ENCODE measurements around the gene RIPPLY2. TPM values are rescaled to one million over a fixed set of nuclear protein-coding genes. Genes with fewer than 3 reads are reported as not detected.

The RIPPLY2 gene
- total and polyA plus RNA-seq, 9 of the 15 experiments (the other 6 are each of a cell fraction or from before 2014, with no cell fraction given): not detected

GRCh38 chr6:83803492-83803891, 49.7 kb upstream of the RIPPLY2 start (continued):
- TF ChIP-seq NRF1 (conservative IDR thresholded peaks at IDR 0.05 in 1 of 2, IDR thresholded peaks at IDR 0.05 in 1 of 2): peak; percentile 43 to 55; a peak in 3 of 4 replicates
- TF ChIP-seq SOX6 (IDR thresholded peaks at IDR 0.05): peak; percentile 41; the same call in 1 of the 2 replicates

- Histone ChIP-seq H3K27ac (ENCODE audit: extremely low read depth, low read depth, low read length) (no peak overlapping the region), H3K4me1 (replicated peaks in 1 of 2; ENCODE audit: control insufficient read depth in 2 of 2, insufficient read depth in 2 of 2, low read length in 2 of 2) (no peaks in the 10 kb centered on the region; a peak in 1 of 5 replicates), H3K4me3 (no peak overlapping the region), H3K79me2 (ENCODE audit: control insufficient read depth, insufficient read depth, low read length) (no peaks in the 10 kb centered on the region), H3K9me1 (ENCODE audit: control insufficient read depth, insufficient read depth, low read length) (no peaks in the 10 kb centered on the region), H3K9ac (ENCODE audit: insufficient read depth in 1 of 2, low read depth in 2 of 2, low read length in 2 of 2) (no peak overlapping the region), H2AFZ (ENCODE audit: low read depth, low read length) (no peak overlapping the region), H3K4me2 (ENCODE audit: insufficient read depth, low read length) (no peak overlapping the region), H4K20me1 (replicated peaks; ENCODE audit: control insufficient read depth, insufficient read depth, low read length) (no peaks in the 10 kb centered on the region), H3K27me3 (ENCODE audit: control insufficient read depth in 2 of 2, insufficient read depth in 2 of 2, low read length in 2 of 2) (no peaks in the 10 kb centered on the region), H3K9me3 (replicated peaks; ENCODE audit: control insufficient read depth, insufficient read depth, low read depth, low read length) (no peaks in the 10 kb centered on the region), H3K36me3 (ENCODE audit: control insufficient read depth, insufficient read depth, low read length) (no peaks in the 10 kb centered on the region)
- no peak for FAIRE-seq
- CTCF ChIA-PET (ENCODE audit: low intra/inter-chr PET ratio): interaction anchor here (0.6 kb wide), 1 partner anchor 415 kb away, joined by 3 read pairs; no protein-coding TSS in a partner anchor
- intact Hi-C loops (cut with micrococcal nuclease): no loop called here
- no peak for DNase-seq (ENCODE audit: extremely low read depth in 1 of 4, low spot score in 3 of 4)
- in situ Hi-C loops (cut with MboI): no loop called here
- ATAC-seq: no peak
- POLR2A ChIA-PET: no interaction called here
- BruUV-seq (replicated peaks): no TSS peak
- TF ChIP-seq BCOR (IDR thresholded peaks at IDR 0.05) (no peak), ZNF253 (CRISPR knock-in tag; conservative IDR thresholded peaks at IDR 0.05) (no peak), MLLT1 (IDR thresholded peaks at IDR 0.05) (no peak), FOSL1 (tag; conservative IDR thresholded peaks at IDR 0.05) (no peak), MEF2D (tag; conservative IDR thresholded peaks at IDR 0.05; ENCODE audit: low read depth) (no peak), ZNF384 (IDR thresholded peaks at IDR 0.05; ENCODE audit: low read depth, low read length) (no peak), SMARCA4 (IDR thresholded peaks at IDR 0.05) (no peak), ZNF175 (CRISPR knock-in tag; IDR thresholded peaks at IDR 0.05; ENCODE audit: low read depth) (no peak), CCAR2 (IDR thresholded peaks at IDR 0.05; ENCODE audit: low read depth, low read length) (no peak), STAT6 (CRISPR knock-in tag; IDR thresholded peaks at IDR 0.05) (no peak), PRPF4 (IDR thresholded peaks at IDR 0.05; ENCODE audit: insufficient read depth, low read depth, low read length, poor library complexity, severe bottlenecking) (no peak), ELF4 (CRISPR knock-in tag; IDR thresholded peaks at IDR 0.05) (no peak), PREB (CRISPR knock-in tag; IDR thresholded peaks at IDR 0.05) (no peak), ATF3 (IDR thresholded peaks at IDR 0.05) (no peak), ATF3 (CRISPR knock-in tag; conservative IDR thresholded peaks at IDR 0.05) (no peak), MEF2A (IDR thresholded peaks at IDR 0.05; ENCODE audit: control insufficient read depth, low read depth, low read length) (no peak)
Measured at GRCh38 chr6:83804886-83805285, 48.3 kb upstream of the RIPPLY2 start.
